Transverse colon (tissue), 4 donors: Measurements from ENCODE around the gene TPRG1L.

Experiments used
- EP300 ChIP-seq: sonication (generic); formaldehyde crosslinking; IDR thresholded peaks from one replicate; pipeline ENCODE4 v1.6.1; 2017; ENCODE audit warnings: antibody characterized with exemption, low read depth
- POLR2A ChIP-seq: fragments of 450-650 bp; IDR thresholded peaks from one replicate; pipeline ENCODE4 v1.6.1; 2016; ENCODE audit warnings: antibody characterized with exemption, mild to moderate bottlenecking, moderate library complexity
- POLR2AphosphoS5 ChIP-seq, 3 donors: sonication (generic); formaldehyde crosslinking; IDR thresholded peaks; one replicate each; pipeline ENCODE4 v1.6.1; 2016; ENCODE audit warnings: antibody characterized with exemption in 3 of 3
- TF ChIP-seq, protein P1 (sequence below), 5 experiments: fragments of 200-600 bp in 3 of 5; fragments of 450-650 bp in 2 of 5; sonication (generic) in 3 of 5; IDR thresholded peaks; 1 replicate in 2 of 5; 2 replicates in 3 of 5; pipeline ENCODE4 v1.5.1; 2016 to 2017; ENCODE audit warnings: antibody characterized with exemption in 5 of 5, inconsistent platforms in 3 of 5, mild to moderate bottlenecking in 2 of 5, moderate library complexity in 1 of 5

DNA sequence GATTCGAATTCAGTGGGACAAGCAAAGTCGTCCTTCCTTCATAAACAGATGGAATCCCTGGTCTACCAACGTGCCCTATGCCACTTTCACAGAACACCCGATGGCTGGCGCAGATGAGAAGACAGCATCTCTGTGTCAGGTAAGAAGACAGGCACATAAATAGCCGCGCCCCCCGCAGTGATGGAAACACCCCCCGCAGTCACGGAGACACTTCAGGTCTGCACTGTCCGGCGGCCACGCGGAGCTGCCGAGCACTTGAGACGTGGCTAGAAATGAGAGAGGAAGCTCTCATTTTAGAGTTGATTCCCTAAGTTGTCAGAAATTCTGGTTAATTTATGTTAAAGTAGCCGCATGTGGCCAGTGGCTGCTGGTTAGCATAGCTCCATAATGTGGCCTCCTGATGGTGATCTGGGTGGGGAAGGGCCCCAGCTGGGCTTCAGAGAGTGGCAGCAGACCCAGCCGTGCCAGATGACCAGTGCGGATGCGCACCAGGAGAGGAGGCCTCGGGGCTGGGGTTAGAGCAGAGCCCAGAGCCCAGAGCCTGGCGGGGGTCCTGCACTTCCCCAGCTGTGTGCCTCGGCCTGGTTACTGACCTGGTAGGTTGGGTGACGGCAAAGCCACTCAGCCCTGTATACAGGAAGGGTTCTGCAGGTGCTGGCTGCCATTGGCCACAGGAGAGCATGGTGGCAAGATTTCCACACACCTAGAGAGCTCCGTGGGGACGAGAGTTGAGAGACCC, 2.9 kb downstream of the TPRG1L start:
- TF ChIP-seq POLR2A (no peak), EP300 (no peak), POLR2AphosphoS5 (IDR thresholded peaks at IDR 0.05) (no peak)
- TF ChIP-seq, protein P1, sequence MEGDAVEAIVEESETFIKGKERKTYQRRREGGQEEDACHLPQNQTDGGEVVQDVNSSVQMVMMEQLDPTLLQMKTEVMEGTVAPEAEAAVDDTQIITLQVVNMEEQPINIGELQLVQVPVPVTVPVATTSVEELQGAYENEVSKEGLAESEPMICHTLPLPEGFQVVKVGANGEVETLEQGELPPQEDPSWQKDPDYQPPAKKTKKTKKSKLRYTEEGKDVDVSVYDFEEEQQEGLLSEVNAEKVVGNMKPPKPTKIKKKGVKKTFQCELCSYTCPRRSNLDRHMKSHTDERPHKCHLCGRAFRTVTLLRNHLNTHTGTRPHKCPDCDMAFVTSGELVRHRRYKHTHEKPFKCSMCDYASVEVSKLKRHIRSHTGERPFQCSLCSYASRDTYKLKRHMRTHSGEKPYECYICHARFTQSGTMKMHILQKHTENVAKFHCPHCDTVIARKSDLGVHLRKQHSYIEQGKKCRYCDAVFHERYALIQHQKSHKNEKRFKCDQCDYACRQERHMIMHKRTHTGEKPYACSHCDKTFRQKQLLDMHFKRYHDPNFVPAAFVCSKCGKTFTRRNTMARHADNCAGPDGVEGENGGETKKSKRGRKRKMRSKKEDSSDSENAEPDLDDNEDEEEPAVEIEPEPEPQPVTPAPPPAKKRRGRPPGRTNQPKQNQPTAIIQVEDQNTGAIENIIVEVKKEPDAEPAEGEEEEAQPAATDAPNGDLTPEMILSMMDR (IDR thresholded peaks at IDR 0.05), result no peak
